HG02798 (cell line): ENCODE measurements around the gene RXRA.
A peak's percentile ranks its signal among the peaks of the same experiment; 100 is the strongest.

Experiments
- ATAC-seq: cut with Tn5 transposase; IDR thresholded peaks from one replicate; pipeline ENCODE4 v1.9.1; 2021; ENCODE audit warnings: mild to moderate bottlenecking; ENCODE audit not compliant: unreplicated experiment, poor library complexity

RXRA gene

GRCh38 chr9:134375430-134376385 lies 49.5 kb downstream of the RXRA start:
- ATAC-seq = no peak

GRCh38 chr9:134376386-134377142 lies 50.3 kb downstream of the RXRA start:
- no peak for ATAC-seq

GRCh38 chr9:134377143-134377484 lies 50.9 kb downstream of the RXRA start:
- no peak for ATAC-seq

GRCh38 chr9:134377976-134378375 lies 51.7 kb downstream of the RXRA start:
- no peak for ATAC-seq

GRCh38 chr9:134378901-134379338 lies 52.7 kb downstream of the RXRA start:
- no peak for ATAC-seq

GRCh38 chr9:134379831-134380365 lies 53.6 kb downstream of the RXRA start:
- ATAC-seq = no peak

- no peak for ATAC-seq
These were observed 54.5 kb downstream of the RXRA start for GRCh38 chr9:134380542-134381271.

GRCh38 chr9:134381272-134381661 lies 55.0 kb downstream of the RXRA start:
- ATAC-seq = no peak

GRCh38 chr9:134381671-134382516 lies 55.6 kb downstream of the RXRA start:
- ATAC-seq = no peak

- no peak for ATAC-seq
These were observed 56.5 kb downstream of the RXRA start for GRCh38 chr9:134382733-134383132.

GRCh38 chr9:134383148-134383547 lies 56.9 kb downstream of the RXRA start:
- ATAC-seq = no peak

GRCh38 chr9:134384811-134385479 lies 58.7 kb downstream of the RXRA start:
- no peak for ATAC-seq

GRCh38 chr9:134385915-134386314 lies 59.7 kb downstream of the RXRA start:
- ATAC-seq = no peak

- no peak for ATAC-seq
These were observed 60.9 kb downstream of the RXRA start for GRCh38 chr9:134386951-134387831.

- no peak for ATAC-seq
These were observed 62.1 kb downstream of the RXRA start for GRCh38 chr9:134388289-134388808.

- ATAC-seq = no peak
These were observed 62.7 kb downstream of the RXRA start for GRCh38 chr9:134388976-134389375.

- ATAC-seq = no peak
These were observed 63.4 kb downstream of the RXRA start for GRCh38 chr9:134389642-134390041.

GRCh38 chr9:134390537-134390936 lies 64.3 kb downstream of the RXRA start:
- ATAC-seq = peak; percentile 26
